Lung microvascular endothelial cell (primary cell): ENCODE data around the gene CCT8. TPM values are rescaled to one million over a fixed set of nuclear protein-coding genes. Genes with fewer than 3 reads are reported as not detected.

Experiments
- DNase-seq, 2 donors: peaks; one replicate each; pipeline versions ENCODE4 v3.0.0 to v3.0.0-alpha.2; 2010; ENCODE audit warnings: low read depth in 2 of 2
- total RNA-seq: library from RNA; depleted of rRNA; stranded (reverse); fragments of >200 nt; gene quantifications from 2 replicates; pipeline ENCODE4 v1.2.1, GENCODE V29; 2014

The CCT8 gene, protein sequence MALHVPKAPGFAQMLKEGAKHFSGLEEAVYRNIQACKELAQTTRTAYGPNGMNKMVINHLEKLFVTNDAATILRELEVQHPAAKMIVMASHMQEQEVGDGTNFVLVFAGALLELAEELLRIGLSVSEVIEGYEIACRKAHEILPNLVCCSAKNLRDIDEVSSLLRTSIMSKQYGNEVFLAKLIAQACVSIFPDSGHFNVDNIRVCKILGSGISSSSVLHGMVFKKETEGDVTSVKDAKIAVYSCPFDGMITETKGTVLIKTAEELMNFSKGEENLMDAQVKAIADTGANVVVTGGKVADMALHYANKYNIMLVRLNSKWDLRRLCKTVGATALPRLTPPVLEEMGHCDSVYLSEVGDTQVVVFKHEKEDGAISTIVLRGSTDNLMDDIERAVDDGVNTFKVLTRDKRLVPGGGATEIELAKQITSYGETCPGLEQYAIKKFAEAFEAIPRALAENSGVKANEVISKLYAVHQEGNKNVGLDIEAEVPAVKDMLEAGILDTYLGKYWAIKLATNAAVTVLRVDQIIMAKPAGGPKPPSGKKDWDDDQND
- total RNA-seq: 171 and 200 TPM in 2 replicates

DNA sequence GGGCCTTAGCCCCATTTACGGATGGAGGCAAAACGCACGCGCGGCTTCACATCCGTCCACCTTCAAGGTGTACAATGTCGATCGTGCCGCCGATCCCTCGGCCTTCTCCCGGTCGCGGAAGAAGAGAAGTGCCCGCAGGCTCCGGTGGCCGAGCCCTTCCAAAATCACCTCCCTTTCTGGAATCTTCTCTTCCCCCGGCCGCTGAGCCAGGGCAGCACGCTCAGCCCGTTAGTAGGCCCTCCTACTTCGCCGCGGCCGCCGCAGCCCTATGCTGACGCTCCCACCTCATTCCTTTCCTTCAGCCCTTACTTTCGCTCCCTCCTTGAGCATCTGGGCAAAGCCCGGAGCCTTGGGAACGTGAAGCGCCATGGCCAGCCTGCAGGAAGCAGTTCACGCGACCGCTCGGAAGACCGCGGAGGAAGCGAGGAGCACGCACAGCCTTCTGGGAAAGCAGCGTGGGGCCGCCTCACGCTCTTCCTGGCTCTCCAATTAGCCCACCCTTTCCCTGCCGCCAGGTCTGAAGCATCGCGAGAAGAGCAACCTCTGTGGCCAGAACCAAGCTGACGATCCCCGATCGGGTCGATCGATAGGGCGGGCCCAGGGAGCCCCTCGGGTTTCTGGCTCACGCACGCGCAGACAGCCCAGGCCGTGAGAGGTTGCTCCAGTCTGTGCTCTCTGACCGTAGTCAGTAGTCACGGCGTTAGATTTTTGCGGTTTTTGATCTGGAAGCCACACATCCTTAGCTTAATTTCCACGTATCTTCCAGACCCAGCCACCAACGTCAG, at the start of gene CCT8:
Gene CCT8, minus strand, starts transcription at position 427 of the 785 bp plus-strand sequence. Its CDS starts 58 bp downstream, at position 369.
- DNase-seq: peak; percentile 100

DNA sequence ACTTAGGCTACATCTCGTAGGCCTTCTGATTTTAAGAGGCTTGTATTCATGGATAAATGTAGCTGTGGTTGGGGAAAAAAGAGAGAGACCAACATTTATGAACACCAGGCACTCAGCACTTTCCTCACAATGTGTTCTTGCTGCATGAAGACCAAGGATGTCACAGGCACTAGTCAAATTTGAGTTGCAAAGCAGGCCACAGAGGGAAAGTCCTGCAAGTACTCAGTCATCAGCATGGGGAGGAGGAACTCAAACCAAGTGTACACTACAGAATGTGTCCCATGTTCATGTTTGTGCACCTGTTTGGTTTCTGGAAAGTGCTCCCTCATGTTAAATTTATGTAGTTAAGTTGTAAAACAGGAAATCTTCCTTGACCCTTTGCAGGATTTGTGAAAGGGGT, 48.3 kb upstream of the CCT8 start:
- DNase-seq: no peak

DNA sequence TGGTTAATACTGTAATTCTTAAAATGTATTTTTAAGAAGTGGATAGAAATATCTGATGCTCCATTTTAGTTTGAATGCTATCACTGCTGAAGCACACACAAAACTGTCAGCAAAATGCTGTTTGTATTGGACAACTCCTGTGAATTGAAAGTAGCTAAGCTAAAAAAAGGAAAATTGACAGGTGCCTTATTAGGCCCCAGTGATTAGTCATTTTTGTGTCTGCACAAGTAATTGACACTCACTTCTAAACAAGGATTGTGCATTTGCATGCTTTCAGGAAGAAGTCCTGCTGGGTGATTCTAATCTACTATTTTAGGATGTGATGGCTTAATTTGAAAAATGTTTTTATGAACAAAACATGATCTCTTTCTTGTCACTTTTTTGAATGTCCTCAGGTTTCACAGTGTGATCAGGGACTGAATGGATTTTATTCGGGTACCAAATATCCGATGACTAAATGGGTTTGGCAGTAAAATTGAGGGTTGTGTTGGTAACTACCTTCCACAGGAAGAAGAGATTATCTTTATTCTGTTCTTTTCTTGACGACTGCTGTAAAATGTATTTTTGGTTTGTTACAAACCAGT, 44.0 kb upstream of the CCT8 start:
- DNase-seq: no peak

DNA sequence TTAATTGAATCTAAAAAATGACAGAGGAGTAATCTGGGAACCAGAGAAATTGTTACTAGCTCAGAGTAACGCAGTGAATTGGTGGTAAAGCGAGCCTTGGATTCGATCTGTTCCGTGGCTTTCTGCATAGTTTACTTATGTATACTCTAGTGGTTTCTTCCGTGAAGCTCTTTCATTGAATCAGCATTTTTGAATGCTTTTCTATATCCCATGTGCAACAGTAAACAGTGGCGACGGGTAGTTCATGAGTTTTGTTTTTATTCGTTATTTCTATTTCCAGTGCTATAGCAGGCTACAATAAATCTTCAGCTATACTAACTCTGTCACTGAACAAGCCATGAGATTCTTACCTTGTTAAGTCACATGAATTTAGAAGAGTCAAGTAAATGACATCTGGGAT, 42.5 kb upstream of the CCT8 start:
- DNase-seq: no peak

DNA sequence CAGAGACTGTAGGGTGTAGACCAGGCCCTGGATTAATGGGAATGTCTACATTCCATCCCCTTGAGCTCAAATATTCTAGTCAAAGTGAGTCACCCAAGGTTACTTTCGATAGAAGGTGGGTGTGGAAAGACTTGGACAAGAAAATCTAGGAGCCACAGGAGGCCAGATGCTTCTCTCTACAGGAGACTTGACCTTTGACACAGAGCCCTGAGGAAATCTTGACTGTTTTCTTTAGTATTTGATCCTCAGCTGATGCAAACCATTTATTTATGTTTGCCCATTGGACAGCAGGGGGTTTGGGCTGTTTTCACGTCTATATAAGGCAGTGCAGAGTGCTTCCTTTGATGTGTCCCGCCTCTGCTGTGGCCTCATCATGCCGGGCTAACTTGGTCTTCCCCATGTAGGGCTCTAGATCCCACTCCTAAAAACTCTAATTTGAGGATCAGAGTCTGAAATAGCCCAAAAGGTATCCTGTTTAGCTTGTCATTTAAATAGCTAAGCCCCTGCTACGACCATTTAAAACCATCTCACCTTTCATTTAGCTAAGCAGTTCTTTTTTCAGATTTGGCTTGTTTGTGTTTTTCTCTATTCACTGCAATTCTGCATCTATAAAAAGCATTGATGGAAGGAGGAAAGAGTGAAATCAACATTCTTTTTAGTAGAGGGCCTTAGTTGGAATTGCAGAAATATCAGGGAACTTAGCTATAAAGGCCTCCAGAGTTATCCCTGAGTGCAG, 41.5 kb upstream of the CCT8 start:
- DNase-seq: peak in 1 of 2 donors; percentile 1

DNA sequence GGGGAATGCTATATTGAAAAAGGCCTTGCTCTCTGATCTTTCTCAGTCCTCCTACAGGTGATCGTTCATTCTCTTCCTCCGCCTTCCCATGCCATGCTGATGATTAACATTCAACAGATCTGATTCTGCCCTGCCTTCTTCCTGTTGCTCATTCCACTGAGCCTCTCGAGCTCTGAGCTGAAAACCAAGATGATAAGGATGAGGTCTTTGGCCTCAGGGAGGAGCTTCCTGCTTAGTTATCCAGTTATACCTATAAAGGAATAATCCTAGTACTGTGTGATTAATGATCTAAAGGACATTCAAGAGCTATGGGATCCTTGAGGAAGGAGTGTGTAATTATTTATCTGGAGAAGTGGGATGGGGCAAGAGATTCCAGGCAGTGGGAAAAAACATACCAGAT, 31.8 kb upstream of the CCT8 start:
- peak in 1 of 2 donors; percentile 46 for DNase-seq

DNA sequence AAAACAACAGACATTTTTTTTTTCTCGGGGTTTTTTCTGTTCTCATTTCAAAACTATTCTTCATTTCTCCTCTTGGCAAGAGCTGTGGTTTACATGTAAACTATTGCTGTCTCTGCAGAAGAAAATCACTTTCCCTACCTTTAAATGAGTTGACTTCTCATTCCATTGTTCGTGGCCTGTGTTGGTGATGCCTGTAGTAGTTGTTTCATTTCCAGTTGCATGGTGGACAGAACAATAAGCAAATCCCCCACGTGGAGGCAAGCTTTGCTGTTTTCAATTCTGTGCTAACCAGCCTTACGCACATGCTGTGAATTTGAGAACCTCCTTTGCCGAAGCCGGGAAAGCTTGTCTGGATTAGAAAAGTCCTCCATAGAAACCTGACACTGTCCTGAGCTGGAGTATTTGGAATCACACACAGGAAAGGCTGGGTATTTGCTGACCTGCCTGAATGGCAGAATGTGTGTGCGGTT, 30.8 kb upstream of the CCT8 start:
- no peak for DNase-seq

DNA sequence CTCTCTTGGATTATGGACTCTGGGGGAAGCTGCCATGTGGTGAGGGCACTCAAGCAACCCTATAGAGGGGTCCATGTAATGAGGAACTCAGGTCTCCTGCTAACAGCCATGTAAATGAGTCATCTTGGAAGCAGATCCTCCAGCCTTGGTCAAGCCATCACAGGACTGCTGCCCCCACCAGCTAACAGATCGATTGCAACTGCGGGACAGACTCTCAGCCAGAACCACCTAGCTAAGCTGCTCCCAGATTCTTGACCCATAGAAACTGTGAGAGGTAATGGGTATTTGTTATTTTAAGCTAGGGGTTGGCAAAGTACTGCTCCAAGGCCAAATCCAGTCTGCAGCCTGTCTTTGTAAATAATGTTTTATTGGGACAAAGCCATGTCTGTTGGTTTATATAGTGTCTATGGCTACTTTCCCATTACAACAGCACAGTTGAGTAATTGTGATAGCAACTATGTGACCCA, 29.4 kb upstream of the CCT8 start:
- no peak for DNase-seq

DNA sequence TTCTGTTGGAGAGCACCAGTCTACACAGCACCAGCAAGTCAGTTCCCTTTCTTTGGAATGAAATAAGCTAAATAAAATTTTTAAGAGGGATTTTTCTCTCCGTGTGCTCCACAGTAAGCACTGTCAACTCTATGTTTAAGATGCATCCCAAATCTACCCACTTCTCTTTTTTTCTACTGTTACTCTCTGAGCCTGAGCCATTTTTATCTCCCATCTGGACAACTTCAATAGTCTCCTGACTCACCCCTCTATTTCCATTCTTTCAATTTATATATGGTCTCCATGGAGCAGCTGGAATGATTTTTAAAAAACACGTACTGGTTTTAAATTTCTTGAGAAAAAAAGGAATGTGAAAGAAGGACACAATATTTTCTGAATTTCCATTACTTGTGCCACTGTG, 24.7 kb upstream of the CCT8 start:
- no peak for DNase-seq

DNA sequence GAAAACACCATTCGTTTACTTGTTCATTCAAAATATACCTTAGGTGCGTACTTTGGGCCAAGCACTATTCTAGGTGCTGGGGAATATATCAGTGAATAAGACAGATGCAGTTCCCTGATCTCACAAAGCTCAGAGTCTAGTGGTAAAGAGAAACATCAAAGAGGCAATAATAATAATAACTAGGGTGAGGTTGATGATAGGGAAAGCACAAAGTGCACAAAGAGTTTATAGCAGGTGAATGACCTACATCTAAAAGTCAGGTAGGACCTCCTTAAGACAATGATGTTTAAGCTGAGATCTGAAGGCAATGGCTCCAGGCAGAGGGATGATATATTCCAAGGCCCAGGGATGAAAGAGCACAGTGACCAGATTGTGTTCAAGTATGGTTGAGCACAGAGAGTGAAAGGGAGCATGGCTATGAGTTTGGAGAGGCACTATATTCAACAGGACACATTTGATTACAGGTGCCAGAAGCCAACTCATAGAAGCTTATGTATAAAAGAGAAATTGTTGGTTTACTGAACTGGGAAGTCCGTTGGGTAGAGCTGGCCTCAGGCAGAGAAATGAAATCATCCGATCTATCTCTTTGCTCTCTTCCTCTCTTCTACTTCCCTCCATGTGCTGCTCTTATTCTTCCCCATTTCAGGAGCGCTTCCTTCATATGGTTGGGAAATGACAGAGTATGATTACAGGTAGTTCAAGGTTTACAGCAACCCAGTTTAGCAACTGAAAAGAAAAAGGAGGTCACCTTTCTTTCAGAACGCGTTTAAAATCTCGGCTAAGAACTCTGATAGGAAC, 23.0 kb upstream of the CCT8 start:
- no peak for DNase-seq

DNA sequence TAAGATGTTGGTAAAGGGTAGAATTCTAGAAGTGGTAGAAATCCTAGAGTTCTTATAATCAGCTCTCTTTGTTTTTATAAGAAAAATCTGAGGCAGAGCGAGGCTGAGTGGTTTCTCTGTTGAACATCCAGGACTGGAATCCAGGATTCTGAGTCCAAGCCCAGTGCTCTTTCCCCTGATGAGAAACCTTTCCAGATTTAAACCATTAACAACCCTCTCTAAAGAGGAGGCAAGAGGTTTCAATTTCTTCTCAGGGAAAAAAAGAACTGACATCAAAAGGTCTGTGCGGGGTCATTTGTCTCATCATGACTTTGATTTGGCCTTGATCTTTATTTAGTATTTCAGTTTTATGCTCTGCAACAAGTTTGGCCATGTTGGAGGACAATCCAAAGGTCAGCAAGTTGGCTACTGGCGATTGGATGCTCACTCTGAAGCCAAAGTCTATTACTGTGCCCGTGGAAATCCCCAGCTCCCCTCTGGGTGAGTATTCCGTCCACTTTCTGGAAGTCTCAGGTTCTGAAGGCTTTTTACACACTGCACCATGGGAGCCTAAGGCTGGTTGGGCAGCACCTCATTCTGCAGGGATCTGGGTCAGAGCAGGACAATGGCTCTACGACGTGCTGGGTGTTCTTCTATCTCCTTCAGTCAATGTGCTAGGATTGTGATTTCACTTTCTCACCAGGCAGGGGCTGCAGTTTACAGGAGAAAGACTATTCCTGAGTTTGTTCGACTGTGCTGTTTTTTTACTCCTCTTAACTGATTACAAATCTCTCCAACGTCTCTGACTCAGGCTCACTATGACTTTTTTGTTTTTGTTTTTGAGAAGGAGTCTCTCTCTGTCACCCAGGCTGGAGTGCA, 18.9 kb upstream of the CCT8 start:
- DNase-seq: peak; percentile 13 to 51

DNA sequence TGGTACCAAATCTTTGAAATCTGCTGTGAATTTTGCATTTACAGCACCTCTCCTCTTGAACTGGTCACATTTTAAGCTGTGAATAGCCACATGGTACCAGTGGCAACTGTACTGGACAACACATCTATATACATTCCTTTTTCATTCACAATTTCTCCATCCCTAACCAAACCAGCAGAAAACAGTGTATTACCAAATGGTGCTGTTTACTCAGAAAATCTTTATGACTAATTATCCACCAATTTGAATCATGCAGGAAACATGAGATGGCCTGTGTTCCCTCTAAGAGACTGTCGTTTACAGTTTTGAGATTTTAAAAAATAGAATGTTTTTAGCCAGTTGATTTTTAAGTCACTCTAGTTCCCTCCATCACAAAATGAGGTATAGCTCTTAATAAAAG, 17.6 kb upstream of the CCT8 start:
- DNase-seq: peak; percentile 19 to 67

DNA sequence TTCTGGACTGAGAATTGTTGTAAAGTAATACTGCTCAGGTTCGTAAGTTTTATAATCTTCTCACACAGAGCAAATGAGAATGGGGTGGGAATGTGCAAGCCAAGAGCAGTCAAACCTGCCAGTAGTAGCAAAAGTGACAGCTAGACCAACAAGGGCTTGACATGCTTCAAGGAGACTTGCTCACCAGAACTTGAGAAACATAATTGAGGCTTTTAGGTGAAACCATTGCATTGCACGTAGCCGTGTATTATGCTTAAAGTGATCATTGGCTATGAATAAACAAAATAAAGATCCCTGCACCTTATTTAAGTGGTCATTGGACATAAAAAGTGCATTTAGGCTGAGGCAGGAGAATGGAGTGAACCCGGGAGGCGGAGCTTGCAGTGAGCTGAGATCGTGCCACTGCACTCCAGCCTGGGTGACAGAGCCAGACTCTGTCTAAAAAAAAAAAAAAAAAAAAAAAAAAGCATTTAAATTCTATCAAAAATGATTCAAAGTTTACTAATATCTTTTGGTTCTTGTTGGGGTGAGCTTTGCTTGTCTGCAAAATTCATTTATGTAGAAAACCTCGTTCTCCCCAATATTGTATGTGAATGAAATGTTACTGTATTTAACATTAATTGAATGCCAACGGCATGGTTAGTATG, 11.8 kb upstream of the CCT8 start:
- no peak for DNase-seq

DNA sequence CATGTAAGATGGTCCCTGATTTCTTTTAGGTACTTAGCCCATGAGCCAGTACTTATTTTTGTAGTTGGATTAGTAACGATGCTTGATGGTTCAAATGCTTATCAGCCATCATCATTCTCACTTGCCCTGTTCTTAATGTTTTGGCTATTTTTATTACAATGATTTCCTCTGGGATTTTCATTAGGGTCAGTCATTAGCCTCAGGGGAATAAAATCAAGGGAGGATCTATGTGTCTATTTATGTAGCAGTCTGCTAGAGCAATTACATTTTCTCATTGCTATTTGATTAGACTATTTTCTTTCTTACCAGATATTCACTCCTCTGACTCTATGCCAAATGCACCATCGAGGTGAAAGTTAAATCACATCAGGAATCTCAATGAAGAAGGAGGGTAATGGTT, 10.9 kb upstream of the CCT8 start:
- DNase-seq: no peak

DNA sequence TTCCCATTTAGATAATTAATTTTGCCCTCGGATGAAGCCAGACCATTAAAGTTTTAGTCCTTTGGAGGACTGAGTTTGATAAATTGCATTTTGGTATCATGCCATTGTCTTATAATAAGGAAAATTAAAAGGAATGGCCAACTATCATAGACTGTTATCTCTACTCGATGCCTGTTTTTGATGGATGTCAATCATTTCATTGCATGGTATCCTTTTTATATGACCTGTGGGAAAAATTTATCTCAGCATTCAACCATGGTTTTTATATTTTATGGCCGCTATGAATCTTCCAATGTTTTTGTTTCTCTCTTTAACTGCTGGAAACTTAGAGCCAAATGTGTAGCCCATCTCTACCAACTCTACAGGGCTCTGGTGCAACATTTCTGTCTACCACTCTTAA, 9.9 kb upstream of the CCT8 start:
- DNase-seq: no peak

DNA sequence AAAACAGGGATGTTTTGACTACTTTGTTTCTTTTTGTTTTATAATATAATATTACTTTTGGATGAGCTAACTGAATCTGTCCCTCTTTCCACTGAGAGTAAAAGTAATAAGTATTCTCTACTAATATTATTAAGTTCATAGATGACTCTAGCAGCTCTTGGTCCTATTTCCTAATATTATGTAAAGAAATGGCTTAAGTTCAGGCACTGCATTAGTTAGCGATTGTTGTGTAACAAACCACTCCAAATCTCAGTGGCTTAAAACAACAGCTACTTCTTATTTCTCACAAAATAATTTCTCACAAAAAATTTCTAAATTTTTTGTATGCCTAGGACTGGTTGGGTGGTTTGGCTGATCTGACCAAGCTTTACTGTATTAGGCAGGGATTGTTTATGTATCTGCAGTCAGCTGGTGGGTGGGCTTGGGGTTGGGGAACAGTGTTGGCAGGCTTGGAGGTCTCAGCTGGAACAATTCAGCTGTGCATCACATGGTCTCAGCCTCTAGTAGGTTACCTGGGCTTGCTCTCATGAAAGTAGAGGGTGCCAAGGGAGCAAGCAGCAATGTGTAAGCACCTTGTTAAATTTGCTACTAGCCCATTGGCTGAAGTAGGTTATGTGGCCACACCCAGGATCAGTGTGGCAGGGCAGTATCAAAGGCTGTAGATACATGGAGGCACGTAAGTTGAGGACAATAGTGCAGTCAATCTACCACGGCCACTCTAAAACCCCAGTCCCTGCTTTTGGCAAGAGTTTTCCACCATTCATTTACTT, 8.8 kb upstream of the CCT8 start:
- no peak for DNase-seq

DNA sequence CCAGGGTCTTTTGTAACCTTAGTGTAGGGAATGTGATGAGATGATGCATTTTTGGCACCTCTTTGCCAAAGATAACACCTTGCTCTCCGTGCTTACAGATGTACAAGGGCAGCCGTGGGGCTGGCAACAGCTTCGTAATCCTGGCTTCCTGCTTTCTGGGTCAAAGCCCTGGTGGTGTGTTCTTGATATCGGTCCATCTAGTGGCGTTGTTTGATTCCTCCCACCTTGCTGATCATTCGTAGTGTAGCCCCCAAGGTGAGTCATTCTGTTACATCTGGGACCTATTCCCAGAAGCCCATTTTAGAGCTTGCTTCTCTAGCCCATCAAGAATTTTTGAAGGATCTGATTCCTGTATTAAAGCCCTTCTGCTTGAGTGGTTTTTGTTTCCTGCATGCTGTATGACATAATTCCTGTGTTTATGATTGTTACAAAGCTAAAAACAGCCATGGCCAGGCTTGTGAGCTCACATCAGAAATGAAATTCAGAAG, 7.0 kb upstream of the CCT8 start:
- peak; percentile 56 to 76 for DNase-seq
